ENCODE data around the gene FBN3. TPM values are rescaled to one million over a fixed set of nuclear protein-coding genes. Genes with fewer than 3 reads are reported as not detected.

FBN3 gene
- polyA plus RNA-seq, 1 of the 3 experiments (the other 2 are of a cell fraction), result not detected

DNA sequence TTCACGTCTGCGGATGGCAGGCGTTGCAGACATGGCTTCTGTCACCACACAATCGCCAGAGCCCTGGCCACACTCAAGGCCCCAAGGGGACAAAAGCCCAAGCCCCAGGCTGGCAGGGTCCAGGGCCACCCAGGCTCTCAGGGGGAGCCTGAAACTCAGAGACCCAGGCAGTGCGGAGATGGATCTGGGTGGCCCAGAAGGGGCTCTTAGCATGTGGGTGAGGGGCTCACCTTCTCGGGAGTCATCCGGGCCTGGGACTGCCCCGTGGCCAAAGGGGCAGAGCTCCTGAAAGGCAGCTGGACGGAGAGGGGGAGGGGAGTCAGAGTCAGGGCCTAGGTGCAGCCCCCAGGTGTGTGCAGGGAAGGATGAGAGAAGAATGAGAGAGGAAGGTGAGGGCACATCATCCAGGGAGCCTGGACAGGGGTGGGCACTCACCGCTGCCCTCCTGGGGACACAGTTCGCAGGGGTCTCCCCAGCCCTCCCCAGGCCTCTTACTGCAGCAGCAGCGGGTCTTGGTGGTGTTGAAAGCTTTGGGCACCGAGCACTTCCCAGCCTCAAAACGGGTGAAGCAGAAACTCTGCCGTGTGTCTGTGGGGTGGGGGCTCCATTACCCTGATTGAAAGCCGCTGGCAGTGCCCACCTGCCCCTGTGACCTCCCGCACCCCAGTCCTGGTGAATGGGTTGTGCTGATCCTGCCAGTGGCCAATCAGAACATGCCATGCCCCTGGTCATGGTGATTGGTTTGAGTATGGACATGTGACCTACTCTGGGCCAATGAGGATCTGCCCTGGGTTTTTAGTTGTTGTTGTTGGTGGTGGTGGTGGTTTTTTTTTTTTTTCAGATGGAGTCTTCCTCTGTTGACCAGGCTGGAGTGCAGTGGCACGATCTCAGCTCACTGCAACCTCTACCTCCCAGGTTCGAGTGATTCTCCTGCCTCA is 59.5 kb downstream of the FBN3 start:
- Histone ChIP-seq H3F3A (replicated peaks; ENCODE audit: insufficient read depth) (no peaks in the 10 kb centered on the region), H3K27ac (ENCODE audit: low read depth in 2 of 2, low read length in 1 of 2) (no peak overlapping the region), H3K4me3 (ENCODE audit: low read depth in 2 of 2, low read length in 1 of 2) (no peak overlapping the region), H3K27me3 (ENCODE audit: insufficient read depth) (no peaks in the 10 kb centered on the region), H3K4me1 (ENCODE audit: control insufficient read depth in 1 of 2, insufficient read depth in 2 of 2, low read depth in 1 of 2, low read length in 1 of 2) (no peaks in the 10 kb centered on the region; a peak in 1 of 4 replicates), H3K4me2 (no peak overlapping the region), H3K9me2 (no peaks in the 10 kb centered on the region), H3K9ac (no peak overlapping the region), H2AFZ (ENCODE audit: low read depth) (no peak overlapping the region), H3K36me3 (replicated peaks in 1 of 2; ENCODE audit: control insufficient read depth in 1 of 2, insufficient read depth in 2 of 2, low read length in 1 of 2) (no peaks in the 10 kb centered on the region), H3K9me3 (no peaks in the 10 kb centered on the region), H4K20me1 (ENCODE audit: insufficient read depth) (no peaks in the 10 kb centered on the region), H3K79me2 (ENCODE audit: insufficient read depth) (no peaks in the 10 kb centered on the region)
- no peak for DNase-seq
- ChIA-PET POLR2A (no interaction called here), CTCF (no interaction called here)
- TF ChIP-seq SMC3 (IDR thresholded peaks at IDR 0.05; ENCODE audit: low read depth, low read length) (no peak), TCF12 (IDR thresholded peaks at IDR 0.05) (no peak), FOXJ3 (CRISPR knock-in tag; IDR thresholded peaks at IDR 0.05) (no peak), RCOR1 (IDR thresholded peaks at IDR 0.05; ENCODE audit: low read length) (no peak), PBX3 (IDR thresholded peaks at IDR 0.05) (no peak), EP300 (IDR thresholded peaks at IDR 0.05; ENCODE audit: borderline replicate concordance in 1 of 2, low read depth in 1 of 2, low read length in 1 of 2) (no peak), RXRA (IDR thresholded peaks at IDR 0.05; ENCODE audit: borderline replicate concordance, low read depth) (no peak), USF2 (IDR thresholded peaks at IDR 0.05; ENCODE audit: borderline replicate concordance, low read depth, low read length) (no peak), ELF1 (IDR thresholded peaks at IDR 0.05) (no peak), MEF2A (IDR thresholded peaks at IDR 0.05; ENCODE audit: borderline replicate concordance, low read depth) (no peak), FOSL2 (IDR thresholded peaks at IDR 0.05; ENCODE audit: borderline replicate concordance, low read depth) (no peak)
- TF ChIP-seq, protein P1, sequence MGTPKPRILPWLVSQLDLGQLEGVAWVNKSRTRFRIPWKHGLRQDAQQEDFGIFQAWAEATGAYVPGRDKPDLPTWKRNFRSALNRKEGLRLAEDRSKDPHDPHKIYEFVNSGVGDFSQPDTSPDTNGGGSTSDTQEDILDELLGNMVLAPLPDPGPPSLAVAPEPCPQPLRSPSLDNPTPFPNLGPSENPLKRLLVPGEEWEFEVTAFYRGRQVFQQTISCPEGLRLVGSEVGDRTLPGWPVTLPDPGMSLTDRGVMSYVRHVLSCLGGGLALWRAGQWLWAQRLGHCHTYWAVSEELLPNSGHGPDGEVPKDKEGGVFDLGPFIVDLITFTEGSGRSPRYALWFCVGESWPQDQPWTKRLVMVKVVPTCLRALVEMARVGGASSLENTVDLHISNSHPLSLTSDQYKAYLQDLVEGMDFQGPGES (IDR thresholded peaks at IDR 0.05; ENCODE audit: low read depth, low read length), result no peak
- TF ChIP-seq, protein P2, sequence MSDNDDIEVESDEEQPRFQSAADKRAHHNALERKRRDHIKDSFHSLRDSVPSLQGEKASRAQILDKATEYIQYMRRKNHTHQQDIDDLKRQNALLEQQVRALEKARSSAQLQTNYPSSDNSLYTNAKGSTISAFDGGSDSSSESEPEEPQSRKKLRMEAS (IDR thresholded peaks at IDR 0.05; ENCODE audit: low read depth), result no peak
- TF ChIP-seq, protein P3, sequence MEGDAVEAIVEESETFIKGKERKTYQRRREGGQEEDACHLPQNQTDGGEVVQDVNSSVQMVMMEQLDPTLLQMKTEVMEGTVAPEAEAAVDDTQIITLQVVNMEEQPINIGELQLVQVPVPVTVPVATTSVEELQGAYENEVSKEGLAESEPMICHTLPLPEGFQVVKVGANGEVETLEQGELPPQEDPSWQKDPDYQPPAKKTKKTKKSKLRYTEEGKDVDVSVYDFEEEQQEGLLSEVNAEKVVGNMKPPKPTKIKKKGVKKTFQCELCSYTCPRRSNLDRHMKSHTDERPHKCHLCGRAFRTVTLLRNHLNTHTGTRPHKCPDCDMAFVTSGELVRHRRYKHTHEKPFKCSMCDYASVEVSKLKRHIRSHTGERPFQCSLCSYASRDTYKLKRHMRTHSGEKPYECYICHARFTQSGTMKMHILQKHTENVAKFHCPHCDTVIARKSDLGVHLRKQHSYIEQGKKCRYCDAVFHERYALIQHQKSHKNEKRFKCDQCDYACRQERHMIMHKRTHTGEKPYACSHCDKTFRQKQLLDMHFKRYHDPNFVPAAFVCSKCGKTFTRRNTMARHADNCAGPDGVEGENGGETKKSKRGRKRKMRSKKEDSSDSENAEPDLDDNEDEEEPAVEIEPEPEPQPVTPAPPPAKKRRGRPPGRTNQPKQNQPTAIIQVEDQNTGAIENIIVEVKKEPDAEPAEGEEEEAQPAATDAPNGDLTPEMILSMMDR (IDR thresholded peaks at IDR 0.05), result no peak
- WGBS (ENCODE audit: low lambda C conversion rate), result 55% methylated on average over 11 of the region's 19 CpGs
